Activated T-cell treated with anti-CD3 and anti-CD28 coated beads, Interleukin-2, amount 50 U/mL, for 72 hours (primary cell): ENCODE data around the gene RBM20. TPM values are rescaled to one million over a fixed set of nuclear protein-coding genes. Genes with fewer than 3 reads are reported as not detected.
"Not testable (repeated sequence)": the region's sequence is repeated elsewhere in the genome, so short reads cannot be mapped to it uniquely, and the experiment has no call there.

Source experiments
- ATAC-seq, 2 donors: fragments of 150-1000 bp; cut with Tn5 transposase; replicated peaks in 1 of 2; 2 replicates each; pipeline ENCODE4 v1.10.0; 2021; ENCODE audit warnings: moderate library complexity in 2 of 2, mild to moderate bottlenecking in 1 of 2
- DNase-seq, 2 donors: peaks; one replicate each; pipeline ENCODE4 v3.0.0; 2021 to 2022; ENCODE audit warnings: mixed read lengths in 1 of 2
- H3K27ac Mint-ChIP-seq: one replicate; pipeline ENCODE4 v1.8.0; 2022; ENCODE audit warnings: mild to moderate bottlenecking, moderate library complexity, mixed read lengths
- H3K27me3 Mint-ChIP-seq: one replicate; pipeline ENCODE4 v1.8.0; 2022; ENCODE audit warnings: low read depth, mixed read lengths
- H3K36me3 Mint-ChIP-seq, 2 donors: one replicate each; pipeline ENCODE4 v1.8.0; 2022; ENCODE audit warnings: mixed read lengths in 2 of 2, mild to moderate bottlenecking in 1 of 2; ENCODE audit not compliant: insufficient read depth in 2 of 2
- H3K4me1 Mint-ChIP-seq: one replicate; pipeline ENCODE4 v1.8.0; 2022; ENCODE audit warnings: low read depth, mixed read lengths
- H3K4me3 Mint-ChIP-seq, 2 donors: one replicate each; pipeline ENCODE4 v1.8.0; 2022; ENCODE audit warnings: mild to moderate bottlenecking in 2 of 2, mixed read lengths in 2 of 2, moderate library complexity in 2 of 2
- H3K9me3 Mint-ChIP-seq, 2 donors: one replicate each; pipeline ENCODE4 v1.8.0; 2022; ENCODE audit warnings: mixed read lengths in 2 of 2
- total RNA-seq, 2 donors: library from RNA; stranded (reverse); gene quantifications; one replicate each; pipeline ENCODE4 v1.2.3, GENCODE V29; 2022

Gene RBM20
- total RNA-seq, 2 donors from 2014 or later, result 0.37 to 0.72 TPM

DNA sequence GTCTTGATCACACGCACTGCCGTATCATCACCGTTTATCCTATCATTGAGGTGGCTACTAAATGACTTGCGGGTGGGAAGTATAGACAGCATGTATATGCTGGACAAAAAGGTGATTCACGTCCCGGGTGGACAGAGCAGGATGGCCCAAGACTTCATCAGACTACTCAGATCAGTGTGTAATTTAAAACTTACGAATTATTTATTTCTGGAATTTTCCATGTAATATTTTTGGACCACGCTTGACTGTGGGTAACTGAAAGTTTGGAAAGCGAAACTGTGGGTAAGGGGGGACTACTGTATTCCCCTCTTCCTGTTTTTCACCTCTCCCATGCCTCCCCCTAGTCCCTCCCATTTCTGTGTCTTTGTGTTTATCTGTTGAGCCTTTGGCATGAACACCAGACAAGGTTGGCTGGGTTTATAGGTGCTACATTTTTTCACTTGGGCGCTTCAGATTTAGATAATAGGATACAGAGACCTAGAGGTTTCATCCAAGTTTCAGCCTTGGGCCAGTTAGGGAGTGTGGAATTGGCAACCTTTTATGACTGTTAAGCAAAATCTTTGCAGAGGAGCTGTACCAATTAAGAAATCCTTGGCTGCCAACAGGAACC, 55.8 kb downstream of the RBM20 start:
- H3K4me3 Mint-ChIP-seq, result no peak overlapping the region
- no peaks in the 10 kb centered on the region for H3K9me3 Mint-ChIP-seq

DNA sequence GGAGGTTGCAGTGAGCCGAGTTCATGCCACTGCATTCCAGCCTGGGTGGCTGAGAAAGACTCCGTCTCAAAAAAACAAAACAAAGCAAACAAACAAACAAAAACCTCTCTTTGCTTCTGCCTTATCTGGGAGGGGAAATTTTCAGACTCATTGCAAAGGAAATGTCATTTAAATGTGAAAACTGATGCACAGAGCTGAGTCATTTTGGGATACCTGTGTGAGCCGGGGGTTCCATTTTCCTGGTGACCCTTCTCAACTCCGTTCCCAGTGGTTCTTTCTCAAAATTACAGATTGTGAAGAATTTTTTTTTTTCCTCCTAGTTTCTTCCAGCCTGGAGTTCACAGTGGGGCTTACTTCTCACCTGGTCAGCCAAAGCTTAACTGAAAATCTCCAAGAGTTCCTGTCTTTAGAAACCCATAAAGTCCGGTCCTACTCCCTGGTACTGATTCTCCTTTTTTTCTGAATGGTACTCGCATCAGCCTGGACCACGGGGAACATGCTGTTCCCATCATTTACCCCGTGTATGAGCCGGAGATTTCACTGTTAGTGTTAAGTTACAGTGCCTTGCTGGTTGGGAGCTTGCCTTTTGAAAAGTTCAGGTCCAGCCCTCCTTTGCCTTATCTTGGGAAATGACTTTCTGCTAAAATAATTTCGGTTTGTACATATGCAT, 56.9 kb downstream of the RBM20 start:
- no peaks in the 10 kb centered on the region for H3K27me3 Mint-ChIP-seq
- DNase-seq (no peak), ATAC-seq (no peak)
- H3K36me3 Mint-ChIP-seq, result no peaks in the 10 kb centered on the region
- no peak overlapping the region for H3K27ac Mint-ChIP-seq
- H3K4me3 Mint-ChIP-seq, result no peak overlapping the region
- H3K4me1 Mint-ChIP-seq, result peaks cover 6% of the 10 kb centered on the region
- no peaks in the 10 kb centered on the region for H3K9me3 Mint-ChIP-seq

More for the DNA sequence above, 55.8 kb downstream of the RBM20 start:
- H3K36me3 Mint-ChIP-seq, result no peaks in the 10 kb centered on the region
- ATAC-seq (no peak), DNase-seq (no peak)
- H3K27ac Mint-ChIP-seq, result no peak overlapping the region
- peaks cover 6% of the 10 kb centered on the region for H3K4me1 Mint-ChIP-seq
- no peaks in the 10 kb centered on the region for H3K27me3 Mint-ChIP-seq

DNA sequence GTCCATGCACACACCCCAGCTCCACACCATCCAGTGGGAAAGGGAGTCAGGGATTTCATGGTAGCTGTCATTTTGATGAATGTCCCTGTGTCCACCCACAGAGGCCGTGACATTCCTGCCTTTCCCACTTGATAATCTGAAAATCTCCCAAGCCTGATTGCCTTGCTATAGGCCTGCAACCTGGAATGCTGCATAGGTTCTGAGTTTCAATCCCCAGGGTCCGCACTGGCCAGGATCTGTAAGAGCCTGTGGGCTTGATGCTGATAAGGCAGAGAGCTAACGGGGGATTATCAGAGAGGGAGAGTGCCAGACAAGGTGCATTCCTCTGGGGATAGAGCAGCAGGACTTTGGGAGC, 57.5 kb downstream of the RBM20 start:
- H3K27me3 Mint-ChIP-seq, result no peaks in the 10 kb centered on the region
- no peak overlapping the region for H3K4me3 Mint-ChIP-seq
- no peak for DNase-seq
- no peak overlapping the region for H3K27ac Mint-ChIP-seq
- no peak for ATAC-seq
- H3K36me3 Mint-ChIP-seq, result no peaks in the 10 kb centered on the region
- H3K9me3 Mint-ChIP-seq, result no peaks in the 10 kb centered on the region
- peaks cover 6% of the 10 kb centered on the region for H3K4me1 Mint-ChIP-seq

DNA sequence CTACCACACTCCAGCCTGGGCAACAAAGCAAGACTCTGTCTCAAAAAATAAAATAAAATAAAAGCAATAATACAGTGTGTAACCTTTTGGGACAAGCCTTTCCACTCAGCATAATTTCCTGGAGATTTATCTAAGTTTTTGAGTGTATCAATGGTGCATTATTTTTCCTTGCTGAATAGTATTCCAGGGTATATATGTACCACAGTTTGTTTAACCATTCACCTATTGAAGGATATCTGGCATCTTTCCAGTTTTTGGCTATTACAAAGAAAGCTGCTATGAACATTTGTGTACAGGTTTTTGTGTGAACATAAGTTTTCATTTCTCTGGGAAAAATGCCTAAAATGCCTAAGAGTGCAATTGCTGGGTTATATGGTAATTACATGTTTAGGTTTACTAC, 59.9 kb downstream of the RBM20 start:
- no peaks in the 10 kb centered on the region for H3K27me3 Mint-ChIP-seq
- no peaks in the 10 kb centered on the region for H3K9me3 Mint-ChIP-seq
- no peak for DNase-seq
- H3K4me1 Mint-ChIP-seq, result peaks cover 6% of the 10 kb centered on the region
- H3K27ac Mint-ChIP-seq, result no peak overlapping the region
- H3K36me3 Mint-ChIP-seq, result no peaks in the 10 kb centered on the region
- no peak for ATAC-seq
- H3K4me3 Mint-ChIP-seq, result no peak overlapping the region

DNA sequence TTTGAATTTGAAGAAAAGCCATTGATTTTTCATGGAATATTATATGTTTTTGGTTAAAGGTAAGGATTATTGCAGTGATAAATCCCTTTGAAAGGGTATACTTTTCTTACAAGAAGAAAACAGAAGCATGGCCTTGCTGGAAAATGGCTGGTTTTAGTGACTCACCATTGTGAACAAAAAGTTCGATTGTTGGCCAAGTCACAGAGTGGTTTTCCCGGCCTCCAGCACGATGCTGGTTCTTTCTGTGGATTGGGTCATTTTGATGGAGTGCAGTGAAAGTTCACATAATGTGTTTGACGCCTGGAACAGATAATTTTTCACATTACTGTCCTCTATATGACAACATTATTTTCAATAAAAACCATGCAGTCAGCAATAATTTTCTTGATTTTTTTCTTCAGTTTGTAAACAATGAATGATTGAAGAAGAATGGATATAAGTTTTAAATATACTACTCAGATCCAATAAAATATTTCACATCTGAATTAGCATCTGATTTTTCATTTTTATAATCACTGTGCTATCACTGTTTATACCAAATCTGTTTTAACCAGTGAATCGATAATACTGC, 60.9 kb downstream of the RBM20 start:
- no peak overlapping the region for H3K27ac Mint-ChIP-seq
- H3K9me3 Mint-ChIP-seq, result no peaks in the 10 kb centered on the region
- DNase-seq (no peak), ATAC-seq (no peak)
- H3K27me3 Mint-ChIP-seq, result no peaks in the 10 kb centered on the region
- peaks cover 6% of the 10 kb centered on the region for H3K4me1 Mint-ChIP-seq
- H3K36me3 Mint-ChIP-seq, result no peaks in the 10 kb centered on the region
- H3K4me3 Mint-ChIP-seq, result no peak overlapping the region

DNA sequence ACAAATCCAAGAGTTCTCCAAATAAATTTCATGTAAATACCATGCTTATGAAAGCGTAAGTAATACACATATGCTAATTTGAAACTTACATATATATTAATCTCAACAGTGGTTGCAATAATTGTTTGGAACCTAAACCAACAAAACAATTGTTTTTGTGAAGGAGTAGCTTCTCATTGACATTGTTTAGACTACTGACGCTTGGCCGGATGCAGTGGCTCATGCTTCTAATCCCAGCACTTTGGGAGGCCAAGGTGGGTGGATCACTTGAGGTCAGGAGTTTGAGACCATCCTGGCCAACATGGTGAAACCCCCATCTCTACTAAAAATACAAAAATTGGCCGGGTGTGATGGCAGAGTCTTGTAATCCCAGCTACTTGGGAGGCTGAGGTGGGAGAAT, 61.5 kb downstream of the RBM20 start:
- not testable (repeated sequence) for H3K4me3 Mint-ChIP-seq

DNA sequence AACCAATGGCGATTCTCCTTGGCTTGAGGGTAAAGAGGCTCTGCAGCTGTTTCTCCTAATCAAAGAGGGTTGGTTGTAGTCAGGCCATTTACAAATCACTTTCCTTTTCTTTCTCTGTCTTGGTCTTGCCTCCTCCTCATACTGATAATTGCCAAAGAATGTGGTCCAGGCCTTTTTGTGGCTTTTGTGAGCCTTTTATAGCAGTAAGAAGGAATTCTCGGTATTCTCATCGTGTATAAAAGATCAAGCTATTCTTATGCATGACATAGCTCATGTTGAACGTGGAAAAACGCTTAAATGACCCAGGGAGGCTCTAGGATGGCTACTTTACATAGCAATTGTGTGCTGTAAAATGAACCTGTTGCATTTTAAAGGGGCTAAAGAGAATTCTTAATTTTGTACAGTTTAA, 62.6 kb downstream of the RBM20 start:
- DNase-seq (no peak), ATAC-seq (no peak)
- Mint-ChIP-seq H3K27me3 (no peaks in the 10 kb centered on the region), H3K27ac (no peak overlapping the region), H3K4me3 (no peak overlapping the region), H3K9me3 (no peaks in the 10 kb centered on the region), H3K4me1 (no peaks in the 10 kb centered on the region), H3K36me3 (no peaks in the 10 kb centered on the region)

More for the DNA sequence above, 61.5 kb downstream of the RBM20 start:
- DNase-seq, H3K4me1 Mint-ChIP-seq, H3K27ac Mint-ChIP-seq, ATAC-seq, H3K36me3 Mint-ChIP-seq, H3K9me3 Mint-ChIP-seq, H3K27me3 Mint-ChIP-seq: not testable (repeated sequence)

DNA sequence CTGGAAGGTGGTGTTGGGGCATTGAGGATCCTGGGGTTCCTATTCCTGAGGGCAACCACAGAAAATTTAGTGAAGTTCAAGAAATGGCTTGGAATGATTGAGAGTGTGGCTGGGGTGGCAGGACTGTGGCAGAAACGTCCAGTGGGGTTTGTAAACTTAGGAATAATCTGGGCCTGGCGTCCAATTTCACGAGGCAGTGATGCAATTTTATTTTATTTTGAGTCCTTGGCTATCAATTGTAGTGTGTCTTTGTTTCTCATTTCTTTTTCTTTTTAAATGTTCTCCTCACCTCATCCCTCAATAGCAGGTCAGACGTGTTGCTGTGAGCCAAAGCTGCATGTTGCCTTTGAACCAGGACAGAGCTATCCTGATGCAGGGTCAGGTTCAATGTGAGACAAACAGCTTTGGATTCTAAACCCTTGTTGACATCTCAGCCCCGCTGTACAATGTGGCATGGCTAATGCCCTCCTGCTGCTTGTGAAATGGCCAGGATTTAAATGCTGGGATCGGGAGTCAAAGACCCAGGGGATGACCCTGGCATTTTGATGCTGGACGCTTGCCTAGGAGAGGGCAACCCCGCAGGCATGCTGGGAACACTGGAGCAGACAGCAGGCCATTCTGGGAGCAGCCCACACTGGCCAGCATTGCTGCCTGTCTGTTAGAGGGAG, 64.8 kb downstream of the RBM20 start:
- DNase-seq (no peak), ATAC-seq (no peak)
- no peaks in the 10 kb centered on the region for H3K9me3 Mint-ChIP-seq
- no peak overlapping the region for H3K4me3 Mint-ChIP-seq
- no peaks in the 10 kb centered on the region for H3K36me3 Mint-ChIP-seq
- no peaks in the 10 kb centered on the region for H3K4me1 Mint-ChIP-seq
- H3K27me3 Mint-ChIP-seq, result no peaks in the 10 kb centered on the region
- H3K27ac Mint-ChIP-seq, result no peak overlapping the region

DNA sequence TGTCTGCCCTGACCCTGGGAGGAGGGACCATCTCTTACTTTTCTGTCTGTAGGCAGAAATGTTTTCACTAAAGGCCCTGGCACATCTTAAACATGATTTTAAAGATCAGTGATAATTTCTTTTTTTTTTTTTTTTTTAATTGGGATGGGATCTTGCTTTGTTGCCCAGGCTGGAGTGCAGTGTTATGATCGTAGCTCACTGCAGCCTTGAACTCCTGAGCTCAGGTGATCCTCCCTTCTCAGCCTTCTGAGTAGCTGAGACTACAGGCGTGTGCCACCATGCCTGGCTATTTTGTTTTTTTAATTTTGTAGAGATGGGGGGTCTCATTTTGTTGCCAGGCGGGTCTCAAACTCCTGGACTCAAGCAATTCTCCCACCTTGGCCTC, 65.3 kb downstream of the RBM20 start:
- Mint-ChIP-seq H3K27me3 (no peaks in the 10 kb centered on the region), H3K4me1 (no peaks in the 10 kb centered on the region), H3K9me3 (no peaks in the 10 kb centered on the region), H3K36me3 (no peaks in the 10 kb centered on the region), H3K4me3 (no peak overlapping the region), H3K27ac (no peak overlapping the region)
- DNase-seq, result no peak
- no peak for ATAC-seq

DNA sequence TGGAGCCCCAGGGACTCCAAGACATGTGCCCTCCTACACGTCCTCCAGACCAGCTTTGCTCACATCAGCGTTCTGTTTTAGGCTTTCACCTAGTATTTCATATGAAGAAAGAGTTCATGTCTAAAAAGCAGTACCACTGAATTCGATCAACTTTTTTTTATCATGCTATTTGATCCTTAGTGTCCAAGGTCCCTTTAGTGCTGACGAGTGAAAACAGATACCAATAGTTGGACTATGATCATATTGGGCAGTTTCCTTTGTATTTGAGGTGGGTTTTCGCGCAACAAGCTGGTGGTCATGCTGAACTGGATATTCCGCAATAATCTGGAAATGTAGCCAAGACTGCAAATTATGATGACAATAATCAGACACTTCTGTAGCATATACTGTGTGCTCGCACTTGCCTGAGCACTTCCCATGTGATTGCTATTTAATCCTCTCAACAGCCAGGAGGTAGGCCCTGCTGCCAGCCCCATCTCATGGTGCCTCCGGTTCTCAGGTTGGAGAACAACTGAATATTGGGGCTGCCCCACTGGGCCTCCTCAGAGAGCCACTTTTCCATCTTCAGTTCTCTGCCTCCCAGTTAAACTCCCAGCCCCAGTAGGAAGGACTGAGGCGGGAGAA, 65.9 kb downstream of the RBM20 start:
- no peaks in the 10 kb centered on the region for H3K4me1 Mint-ChIP-seq
- DNase-seq, result no peak
- no peaks in the 10 kb centered on the region for H3K9me3 Mint-ChIP-seq
- no peak overlapping the region for H3K4me3 Mint-ChIP-seq
- H3K27me3 Mint-ChIP-seq, result no peaks in the 10 kb centered on the region
- no peak overlapping the region for H3K27ac Mint-ChIP-seq
- H3K36me3 Mint-ChIP-seq, result no peaks in the 10 kb centered on the region
- no peak for ATAC-seq

DNA sequence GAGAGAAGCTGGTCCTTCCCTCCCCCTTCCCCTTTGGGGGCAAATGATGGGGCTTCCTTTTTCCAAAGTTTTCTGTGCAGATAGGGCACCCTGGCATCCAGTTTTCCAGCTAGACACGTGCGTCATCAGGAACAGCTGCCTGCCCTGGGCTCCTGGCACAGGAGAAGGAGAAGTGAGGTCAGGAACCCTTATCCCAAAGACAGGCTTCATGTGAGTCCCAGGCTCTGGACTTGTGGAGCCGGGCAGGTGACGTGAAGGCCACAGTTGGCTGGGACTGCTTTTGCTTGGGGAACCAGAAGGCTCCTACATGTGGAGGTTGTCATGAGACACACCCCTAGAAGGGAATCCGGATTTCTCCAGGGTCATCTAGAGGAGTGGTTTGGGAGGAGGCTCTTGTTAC, 66.5 kb downstream of the RBM20 start:
- Mint-ChIP-seq H3K4me3 (no peak overlapping the region), H3K27ac (no peak overlapping the region), H3K9me3 (no peaks in the 10 kb centered on the region), H3K36me3 (no peaks in the 10 kb centered on the region), H3K27me3 (no peaks in the 10 kb centered on the region), H3K4me1 (no peaks in the 10 kb centered on the region)
- no peak for DNase-seq
- no peak for ATAC-seq

DNA sequence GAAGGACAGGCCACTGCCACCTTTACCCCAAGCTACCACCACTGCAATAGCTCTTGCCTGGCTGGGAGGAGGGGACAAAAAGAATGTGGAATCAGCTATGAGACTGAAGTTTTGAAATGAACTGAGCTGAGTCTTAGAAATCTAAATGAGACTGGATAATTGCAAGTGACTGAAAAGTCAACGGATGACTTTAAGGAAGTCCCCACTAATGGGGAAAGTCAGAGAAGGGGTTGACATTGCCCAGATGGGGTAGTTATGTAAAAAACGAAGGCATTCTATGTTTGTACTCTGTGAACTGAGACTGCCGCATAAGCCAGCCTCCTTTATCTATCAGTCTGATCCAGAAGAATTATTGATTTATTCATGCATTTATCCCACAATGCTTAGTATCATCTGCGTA, 67.2 kb downstream of the RBM20 start:
- Mint-ChIP-seq H3K4me1 (no peaks in the 10 kb centered on the region), H3K4me3 (no peak overlapping the region), H3K9me3 (no peaks in the 10 kb centered on the region), H3K27me3 (no peaks in the 10 kb centered on the region), H3K36me3 (no peaks in the 10 kb centered on the region), H3K27ac (no peak overlapping the region)
- ATAC-seq, result peak in 1 of 2 donors; percentile 65
- no peak for DNase-seq

DNA sequence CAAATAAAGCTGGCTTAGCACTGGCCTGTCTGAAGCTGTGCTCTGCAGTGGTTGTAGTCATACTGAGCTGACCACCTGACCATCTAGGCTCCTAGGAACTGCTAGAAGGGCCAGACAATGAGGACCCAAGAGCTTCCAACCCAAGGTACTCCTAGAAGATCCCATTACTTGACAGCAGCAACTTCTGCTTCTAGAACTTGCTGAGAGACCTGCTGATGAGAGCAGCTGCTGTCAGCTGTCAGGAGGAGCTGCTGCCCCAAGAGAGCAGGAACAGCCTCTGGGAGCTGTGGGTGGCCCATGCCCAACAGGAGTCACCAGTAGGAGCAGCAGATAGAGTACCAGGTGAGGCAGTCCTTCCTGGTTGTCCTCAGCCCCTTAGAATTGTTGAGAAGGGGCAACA, 70.2 kb downstream of the RBM20 start:
- H3K4me3 Mint-ChIP-seq, result no peak overlapping the region
- no peaks in the 10 kb centered on the region for H3K9me3 Mint-ChIP-seq
- ATAC-seq (no peak), DNase-seq (no peak)
- no peaks in the 10 kb centered on the region for H3K4me1 Mint-ChIP-seq
- H3K27ac Mint-ChIP-seq, result no peak overlapping the region
- no peaks in the 10 kb centered on the region for H3K36me3 Mint-ChIP-seq
- H3K27me3 Mint-ChIP-seq, result no peaks in the 10 kb centered on the region
